Transverse colon (tissue), 3 donors: ENCODE measurements around the gene GRM6.

Source experiments
- EP300 ChIP-seq: sonication (generic); formaldehyde crosslinking; IDR thresholded peaks from one replicate; pipeline ENCODE4 v1.6.1; 2017; ENCODE audit warnings: antibody characterized with exemption, low read depth
- POLR2A ChIP-seq: fragments of 450-650 bp; IDR thresholded peaks from one replicate; pipeline ENCODE4 v1.6.1; 2016; ENCODE audit warnings: antibody characterized with exemption, mild to moderate bottlenecking, moderate library complexity
- TF ChIP-seq, protein P1 (sequence below), 5 experiments: fragments of 200-600 bp in 3 of 5; fragments of 450-650 bp in 2 of 5; sonication (generic) in 3 of 5; IDR thresholded peaks; 1 replicate in 2 of 5; 2 replicates in 3 of 5; pipeline ENCODE4 v1.5.1; 2016 to 2017; ENCODE audit warnings: antibody characterized with exemption in 5 of 5, inconsistent platforms in 3 of 5, mild to moderate bottlenecking in 2 of 5, moderate library complexity in 1 of 5

DNA sequence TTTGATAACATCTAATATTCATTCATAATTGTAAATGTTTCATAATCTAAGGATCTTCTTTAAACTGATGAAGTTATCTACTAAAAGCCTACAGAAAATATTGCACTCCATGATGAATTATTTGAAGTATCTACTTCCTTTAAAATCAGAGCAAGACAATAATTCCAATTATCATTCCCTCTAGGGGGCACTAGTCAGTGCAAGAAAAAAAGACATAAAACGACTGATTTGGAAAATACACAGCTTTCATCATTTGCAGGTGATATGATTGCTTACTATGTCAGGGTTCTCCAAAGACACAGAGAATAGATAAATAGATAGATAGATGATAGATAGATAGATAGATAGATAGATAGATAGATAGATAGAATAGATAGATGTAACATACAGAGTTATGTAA lies 13.5 kb upstream of the GRM6 start:
- TF ChIP-seq, protein P1, sequence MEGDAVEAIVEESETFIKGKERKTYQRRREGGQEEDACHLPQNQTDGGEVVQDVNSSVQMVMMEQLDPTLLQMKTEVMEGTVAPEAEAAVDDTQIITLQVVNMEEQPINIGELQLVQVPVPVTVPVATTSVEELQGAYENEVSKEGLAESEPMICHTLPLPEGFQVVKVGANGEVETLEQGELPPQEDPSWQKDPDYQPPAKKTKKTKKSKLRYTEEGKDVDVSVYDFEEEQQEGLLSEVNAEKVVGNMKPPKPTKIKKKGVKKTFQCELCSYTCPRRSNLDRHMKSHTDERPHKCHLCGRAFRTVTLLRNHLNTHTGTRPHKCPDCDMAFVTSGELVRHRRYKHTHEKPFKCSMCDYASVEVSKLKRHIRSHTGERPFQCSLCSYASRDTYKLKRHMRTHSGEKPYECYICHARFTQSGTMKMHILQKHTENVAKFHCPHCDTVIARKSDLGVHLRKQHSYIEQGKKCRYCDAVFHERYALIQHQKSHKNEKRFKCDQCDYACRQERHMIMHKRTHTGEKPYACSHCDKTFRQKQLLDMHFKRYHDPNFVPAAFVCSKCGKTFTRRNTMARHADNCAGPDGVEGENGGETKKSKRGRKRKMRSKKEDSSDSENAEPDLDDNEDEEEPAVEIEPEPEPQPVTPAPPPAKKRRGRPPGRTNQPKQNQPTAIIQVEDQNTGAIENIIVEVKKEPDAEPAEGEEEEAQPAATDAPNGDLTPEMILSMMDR (IDR thresholded peaks at IDR 0.05): peak in 1 of 5 experiments; percentile 8
- no peak for TF ChIP-seq POLR2A
- no peak for TF ChIP-seq EP300
